HepG2 (cell line): ENCODE data around the gene ZP2. TPM values are rescaled to one million over a fixed set of nuclear protein-coding genes. Genes with fewer than 3 reads are reported as not detected.

Source experiments
- ATAC-seq: fragments of 200-7000 bp; cut with Tn5 transposase; 3 replicates; pipeline ENCODE4 v1.9.1; 2020; ENCODE audit warnings: mild to moderate bottlenecking, moderate library complexity
- BruUV-seq: library from RNA; stranded (reverse); fragments of 400-500 nt; replicated peaks from 2 replicates; lab custom pipeline; 2021; lab: Mats Ljungman, UMichigan
- CTCF ChIA-PET: fragments of 300-600 bp; formaldehyde crosslinking; extraction: SDS; loops from one replicate; lab custom pipeline; 2021; ENCODE audit warnings: low total read pairs, inconsistent platforms, low intra/inter-chr PET ratio; lab: Yijun Ruan, JAX
- POLR2A ChIA-PET: fragments of 350-600 bp; sonication (Branson Sonifier 250); formaldehyde crosslinking; loops from one replicate; lab custom pipeline; 2020; ENCODE audit warnings: antibody characterized with exemption, inconsistent platforms; lab: Yijun Ruan, JAX
- DNase-seq: peaks from one replicate; pipeline ENCODE4 v3.0.0-alpha.2; 2015; ENCODE audit warnings: low spot score
- FAIRE-seq: peaks from 3 replicates; lab custom pipeline; 2011; peaks lifted over from hg19 to GRCh38; lab: Jason Lieb, UNC
- H2AFZ ChIP-seq: one replicate; pipeline ENCODE4 v1.6.1; 2011; ENCODE audit warnings: low read length, inconsistent platforms
- H3K27ac ChIP-seq: fragments of 300-600 bp; 3 replicates; pipeline ENCODE4 v1.8.0; 2011; ENCODE audit warnings: mixed run types, mild to moderate bottlenecking, mixed read lengths, low read length, inconsistent platforms; ENCODE audit not compliant: insufficient read depth; ENCODE audit errors: extremely low read length
- H3K27me3 ChIP-seq, 2 experiments: fragments of 200-600 bp in 1 of 2; 2 replicates in 1 of 2; 3 replicates in 1 of 2; pipeline versions ENCODE4 v1.6.0 to v1.8.0; 2011; ENCODE audit warnings: low read length in 2 of 2, mild to moderate bottlenecking in 2 of 2, moderate library complexity in 2 of 2, inconsistent platforms in 1 of 2; ENCODE audit not compliant: insufficient read depth in 2 of 2, control insufficient read depth in 1 of 2
- H3K36me3 ChIP-seq, 2 experiments: fragments of 200-600 bp in 1 of 2; replicated peaks in 1 of 2; 2 replicates in 1 of 2; 3 replicates in 1 of 2; pipeline versions ENCODE4 v1.5.1 to v1.8.0; 2011; ENCODE audit warnings: low read length in 2 of 2, inconsistent platforms in 1 of 2; ENCODE audit not compliant: insufficient read depth in 2 of 2, control insufficient read depth in 1 of 2
- H3K4me1 ChIP-seq: 2 replicates; pipeline ENCODE4 v1.5.1; 2012; ENCODE audit warnings: low read length, inconsistent platforms; ENCODE audit not compliant: insufficient read depth
- H3K4me2 ChIP-seq: 2 replicates; pipeline ENCODE4 v1.6.0; 2011; ENCODE audit warnings: low read depth, low read length, inconsistent platforms
- H3K4me3 ChIP-seq, 3 experiments: fragments of 200-600 bp in 1 of 3; sonication (generic), shearing (Covaris generic) in 1 of 3; replicated peaks in 1 of 3; 2 replicates each; pipeline ENCODE4 v1.5.1; 2011 to 2016; ENCODE audit warnings: low read length in 3 of 3, inconsistent platforms in 2 of 3, low read depth in 2 of 3, mild to moderate bottlenecking in 2 of 3, control low read depth in 1 of 3, mixed read lengths in 1 of 3; ENCODE audit not compliant: insufficient read depth in 1 of 3
- H3K79me2 ChIP-seq: one replicate; pipeline ENCODE4 v1.6.1; 2011; ENCODE audit warnings: low read length, inconsistent platforms; ENCODE audit not compliant: insufficient read depth
- H3K9ac ChIP-seq: 2 replicates; pipeline ENCODE4 v1.6.0; 2011; ENCODE audit warnings: mild to moderate bottlenecking, low read depth, low read length, inconsistent platforms; ENCODE audit not compliant: insufficient read depth
- H3K9me3 ChIP-seq: 2 replicates; pipeline ENCODE4 v1.5.1; 2012; ENCODE audit warnings: mild to moderate bottlenecking, low read length
- H4K20me1 ChIP-seq: 2 replicates; pipeline ENCODE4 v1.6.0; 2011; ENCODE audit warnings: inconsistent platforms, mild to moderate bottlenecking, low read length, moderate library complexity; ENCODE audit not compliant: insufficient read depth
- CENPT ChIP-seq: sonication (generic); formaldehyde crosslinking; IDR thresholded peaks from 2 replicates; pipeline ENCODE4 v1.8.0; 2022; ENCODE audit warnings: low read depth, mild to moderate bottlenecking, moderate library complexity, missing genetic modification reagents
- CENPX ChIP-seq: sonication (generic); formaldehyde crosslinking; IDR thresholded peaks from 2 replicates; pipeline ENCODE4 v1.9.0; 2021; ENCODE audit warnings: mild to moderate bottlenecking, missing genetic modification reagents, moderate library complexity
- FOSL1 ChIP-seq: sonication (generic); formaldehyde crosslinking; IDR thresholded peaks from 2 replicates; pipeline ENCODE4 v1.9.0; 2021; ENCODE audit warnings: missing genetic modification reagents, borderline replicate concordance
- MAF1 ChIP-seq: sonication (generic); formaldehyde crosslinking; IDR thresholded peaks from 2 replicates; pipeline ENCODE4 v1.5.0; 2020; ENCODE audit warnings: missing genetic modification reagents, borderline replicate concordance
- NR2F6 ChIP-seq, 2 experiments: IDR thresholded peaks; 2 replicates each; pipeline ENCODE4 v1.6.1; 2016; ENCODE audit warnings: antibody characterized with exemption in 1 of 2, mild to moderate bottlenecking in 1 of 2
- PAF1 ChIP-seq: IDR thresholded peaks from 2 replicates; pipeline ENCODE4 v1.6.1; 2016; ENCODE audit warnings: missing genetic modification reagents, missing compliant biosample characterization
- SOX13 ChIP-seq, 3 experiments: fragments of 450-650 bp in 1 of 3; sonication (generic) in 1 of 3; formaldehyde crosslinking in 1 of 3; IDR thresholded peaks in 2 of 3; conservative IDR thresholded peaks in 1 of 3; 2 replicates each; pipeline versions ENCODE4 v1.5.0 to v1.6.1; 2016 to 2020; ENCODE audit warnings: antibody characterized with exemption in 1 of 3, mild to moderate bottlenecking in 1 of 3, missing compliant biosample characterization in 1 of 3, missing genetic modification reagents in 1 of 3, moderate library complexity in 1 of 3
- SYNCRIP ChIP-seq: fragments of 200-400 bp; formaldehyde crosslinking; IDR thresholded peaks from 2 replicates; pipeline ENCODE4 v1.6.1; 2018; ENCODE audit warnings: mild to moderate bottlenecking, low read depth, low read length; ENCODE audit not compliant: insufficient read depth
- TP53 ChIP-seq: sonication (generic); formaldehyde crosslinking; conservative IDR thresholded peaks from 2 replicates; pipeline ENCODE4 v1.4.0; 2020; ENCODE audit warnings: missing genetic modification reagents
- ZFP36L2 ChIP-seq: sonication (generic); formaldehyde crosslinking; IDR thresholded peaks from 2 replicates; pipeline ENCODE4 v1.4.0; 2020; ENCODE audit warnings: missing genetic modification reagents
- ZKSCAN1 ChIP-seq: fragments of 150-350 bp; IDR thresholded peaks from 2 replicates; pipeline ENCODE4 v1.6.1; 2014; ENCODE audit warnings: low read length
- ZNF121 ChIP-seq: sonication (generic); formaldehyde crosslinking; IDR thresholded peaks from 2 replicates; pipeline ENCODE4 v1.5.0; 2020; ENCODE audit warnings: mild to moderate bottlenecking, missing genetic modification reagents
- ZNF263 ChIP-seq: sonication (generic); formaldehyde crosslinking; IDR thresholded peaks from 2 replicates; pipeline ENCODE4 v1.4.0; 2020; ENCODE audit warnings: missing genetic modification reagents
- ZNF34 ChIP-seq: sonication (generic); formaldehyde crosslinking; IDR thresholded peaks from 2 replicates; pipeline ENCODE4 v1.4.0; 2020; ENCODE audit warnings: mild to moderate bottlenecking, missing genetic modification reagents, borderline replicate concordance
- ZNF354B ChIP-seq: sonication (generic); formaldehyde crosslinking; IDR thresholded peaks from 2 replicates; pipeline ENCODE4 v1.8.0; 2022; ENCODE audit warnings: mild to moderate bottlenecking, missing genetic modification reagents
- ZNF761 ChIP-seq: sonication (generic); formaldehyde crosslinking; conservative IDR thresholded peaks from 2 replicates; pipeline ENCODE4 v1.4.0; 2020; ENCODE audit warnings: mild to moderate bottlenecking, missing genetic modification reagents
- ZNF816 ChIP-seq: sonication (generic); formaldehyde crosslinking; IDR thresholded peaks from 2 replicates; pipeline ENCODE4 v1.8.0; 2022; ENCODE audit warnings: missing genetic modification reagents, mild to moderate bottlenecking, borderline replicate concordance
- in situ Hi-C: cut with HindIII; loops from 2 replicates; pipeline ENCODE4 v1.10.0; 2017; ENCODE audit warnings: low pct_unique_long_range_greater_than_20kb; ENCODE audit not compliant: extremely low pct_ligation_motif_present
- intact Hi-C: fragments of 100-400 bp; cut with micrococcal nuclease; formaldehyde crosslinking; loops from one replicate; pipeline ENCODE4 v1.10.0; 2022; ENCODE audit not compliant: unreplicated experiment
- polyA plus RNA-seq, 8 experiments: library from polyadenylated mRNA; depleted of rRNA in 3 of 8; stranded (reverse) in 7 of 8; unstranded in 1 of 8; fragments of >200 nt; fragmentation: Illumina TruSeq in 4 of 8; extraction: Trizol in 4 of 8; gene quantifications; 2 replicates each; pipeline versions ENCODE4 v1.2.1 to v1.2.3, GENCODE V29; 2011 to 2016; ENCODE audit warnings: low read depth in 4 of 8, missing spikeins in 1 of 8, mixed read lengths in 1 of 8; ENCODE audit not compliant: insufficient read depth in 1 of 8
- total RNA-seq, 5 experiments: library from RNA; depleted of rRNA; stranded (reverse); fragments of >200 nt; fragmentation: Illumina TruSeq; extraction: Trizol; gene quantifications; 2 replicates each; pipeline ENCODE4 v1.2.3, GENCODE V29; 2016; ENCODE audit warnings: low read depth in 1 of 5
- TF ChIP-seq, protein P1 (sequence below): sonication (generic); formaldehyde crosslinking; IDR thresholded peaks from 2 replicates; pipeline ENCODE4 v1.8.0; 2022; ENCODE audit warnings: mild to moderate bottlenecking, missing genetic modification reagents
- TF ChIP-seq, protein P2 (sequence below): sonication (generic); formaldehyde crosslinking; IDR thresholded peaks from 2 replicates; pipeline ENCODE4 v1.8.1; 2023; ENCODE audit warnings: mild to moderate bottlenecking, missing genetic modification reagents, borderline replicate concordance
- TF ChIP-seq, protein P3 (sequence below): sonication (generic); formaldehyde crosslinking; IDR thresholded peaks from 2 replicates; pipeline ENCODE4 v1.4.0; 2020; ENCODE audit warnings: missing genetic modification reagents, borderline replicate concordance
- TF ChIP-seq, protein P4 (sequence below): sonication (generic); formaldehyde crosslinking; IDR thresholded peaks from 2 replicates; pipeline ENCODE4 v1.5.0; 2020; ENCODE audit warnings: missing genetic modification reagents

The ZP2 gene
- total and polyA plus RNA-seq, 2 of the 13 experiments (the other 11 are each of a cell fraction or from before 2014, with no cell fraction given): not detected

DNA sequence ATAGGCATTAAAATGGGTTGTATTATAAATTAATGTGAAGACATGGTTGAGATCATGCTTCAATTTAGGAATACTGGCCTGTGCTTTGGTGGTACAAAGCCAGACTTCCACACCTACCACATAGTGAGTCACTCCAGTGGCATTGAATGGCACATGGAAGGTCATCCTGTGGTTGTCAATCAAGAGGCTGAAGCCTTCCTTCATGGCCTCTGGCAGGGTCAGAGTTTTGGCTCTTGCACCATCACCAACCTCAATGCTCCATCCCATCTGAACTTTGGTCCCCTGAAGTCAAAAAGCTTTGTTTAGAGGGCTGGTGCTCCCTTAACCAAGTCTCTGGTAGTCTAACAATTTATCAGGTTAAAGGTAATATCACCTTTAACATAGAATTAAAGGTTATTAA is 6.1 kb downstream of the ZP2 start:
- ChIA-PET CTCF (no interaction called here), POLR2A (interaction anchor here (1.0 to 1.4 kb wide), 3 partner anchors 28 to 56 kb away, joined by 3 to 5 read pairs (median 4); partner anchors contain the start of gene ANKS4B)
- no peak overlapping the region for H3K9ac ChIP-seq
- no TSS peak for BruUV-seq
- no peak overlapping the region for H3K27ac ChIP-seq
- no peaks in the 10 kb centered on the region for H3K36me3 ChIP-seq
- H3K4me2 ChIP-seq: no peak overlapping the region; the same call in 1 of the 2 replicates
- H3K79me2 ChIP-seq: no peaks in the 10 kb centered on the region
- peaks cover 5 to 14% of the 10 kb centered on the region in 2 experiments; a peak in 3 of 5 replicates for H3K27me3 ChIP-seq
- intact Hi-C loops: no loop called here
- peaks cover 29% of the 10 kb centered on the region for H3K4me1 ChIP-seq
- no peak overlapping the region for H2AFZ ChIP-seq
- in situ Hi-C loops: no loop called here
- ATAC-seq (no peak; the same call in 2 of the 3 replicates), FAIRE-seq (peak; percentile 67), DNase-seq (peak; percentile 59)
- H3K4me3 ChIP-seq: no peak overlapping the region
- H4K20me1 ChIP-seq: no peaks in the 10 kb centered on the region
- H3K9me3 ChIP-seq: no peaks in the 10 kb centered on the region
- TF ChIP-seq ZNF354B (CRISPR knock-in tag) (no peak), ZNF34 (CRISPR knock-in tag) (no peak), SOX13 (IDR thresholded peaks at IDR 0.05) (no peak), SOX13 (CRISPR knock-in tag; conservative IDR thresholded peaks at IDR 0.05 in 1 of 2, IDR thresholded peaks at IDR 0.05 in 1 of 2) (peak in 1 of 2 experiments; percentile 37; a peak in 1 of 4 replicates), ZNF121 (CRISPR knock-in tag) (no peak), FOSL1 (peak; percentile 39; the same call in 1 of the 2 replicates), CENPT (CRISPR knock-in tag) (no peak), PAF1 (CRISPR knock-in tag) (no peak), CENPX (no peak), ZNF761 (no peak), TP53 (no peak), ZNF816 (CRISPR knock-in tag) (no peak), ZFP36L2 (CRISPR knock-in tag) (no peak), ZNF263 (CRISPR knock-in tag) (peak; percentile 93), NR2F6 (IDR thresholded peaks at IDR 0.05) (0 out of 2 replicates have a peak, but pooled peaks have one; percentile 16), NR2F6 (CRISPR knock-in tag; IDR thresholded peaks at IDR 0.05) (peak; percentile 34; the same call in 1 of the 2 replicates), SYNCRIP (no peak), ZKSCAN1 (no peak), MAF1 (CRISPR knock-in tag) (no peak)
- TF ChIP-seq, protein P1, sequence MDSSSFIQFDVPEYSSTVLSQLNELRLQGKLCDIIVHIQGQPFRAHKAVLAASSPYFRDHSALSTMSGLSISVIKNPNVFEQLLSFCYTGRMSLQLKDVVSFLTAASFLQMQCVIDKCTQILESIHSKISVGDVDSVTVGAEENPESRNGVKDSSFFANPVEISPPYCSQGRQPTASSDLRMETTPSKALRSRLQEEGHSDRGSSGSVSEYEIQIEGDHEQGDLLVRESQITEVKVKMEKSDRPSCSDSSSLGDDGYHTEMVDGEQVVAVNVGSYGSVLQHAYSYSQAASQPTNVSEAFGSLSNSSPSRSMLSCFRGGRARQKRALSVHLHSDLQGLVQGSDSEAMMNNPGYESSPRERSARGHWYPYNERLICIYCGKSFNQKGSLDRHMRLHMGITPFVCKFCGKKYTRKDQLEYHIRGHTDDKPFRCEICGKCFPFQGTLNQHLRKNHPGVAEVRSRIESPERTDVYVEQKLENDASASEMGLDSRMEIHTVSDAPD (CRISPR knock-in tag): 0 out of 2 replicates have a peak, but pooled peaks have one; percentile 48
- TF ChIP-seq, protein P2, sequence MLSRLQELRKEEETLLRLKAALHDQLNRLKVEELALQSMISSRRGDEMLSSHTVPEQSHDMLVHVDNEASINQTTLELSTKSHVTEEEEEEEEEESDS (CRISPR knock-in tag): no peak
- TF ChIP-seq, protein P3, sequence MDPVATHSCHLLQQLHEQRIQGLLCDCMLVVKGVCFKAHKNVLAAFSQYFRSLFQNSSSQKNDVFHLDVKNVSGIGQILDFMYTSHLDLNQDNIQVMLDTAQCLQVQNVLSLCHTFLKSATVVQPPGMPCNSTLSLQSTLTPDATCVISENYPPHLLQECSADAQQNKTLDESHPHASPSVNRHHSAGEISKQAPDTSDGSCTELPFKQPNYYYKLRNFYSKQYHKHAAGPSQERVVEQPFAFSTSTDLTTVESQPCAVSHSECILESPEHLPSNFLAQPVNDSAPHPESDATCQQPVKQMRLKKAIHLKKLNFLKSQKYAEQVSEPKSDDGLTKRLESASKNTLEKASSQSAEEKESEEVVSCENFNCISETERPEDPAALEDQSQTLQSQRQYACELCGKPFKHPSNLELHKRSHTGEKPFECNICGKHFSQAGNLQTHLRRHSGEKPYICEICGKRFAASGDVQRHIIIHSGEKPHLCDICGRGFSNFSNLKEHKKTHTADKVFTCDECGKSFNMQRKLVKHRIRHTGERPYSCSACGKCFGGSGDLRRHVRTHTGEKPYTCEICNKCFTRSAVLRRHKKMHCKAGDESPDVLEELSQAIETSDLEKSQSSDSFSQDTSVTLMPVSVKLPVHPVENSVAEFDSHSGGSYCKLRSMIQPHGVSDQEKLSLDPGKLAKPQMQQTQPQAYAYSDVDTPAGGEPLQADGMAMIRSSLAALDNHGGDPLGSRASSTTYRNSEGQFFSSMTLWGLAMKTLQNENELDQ (CRISPR knock-in tag): no peak
- TF ChIP-seq, protein P4, sequence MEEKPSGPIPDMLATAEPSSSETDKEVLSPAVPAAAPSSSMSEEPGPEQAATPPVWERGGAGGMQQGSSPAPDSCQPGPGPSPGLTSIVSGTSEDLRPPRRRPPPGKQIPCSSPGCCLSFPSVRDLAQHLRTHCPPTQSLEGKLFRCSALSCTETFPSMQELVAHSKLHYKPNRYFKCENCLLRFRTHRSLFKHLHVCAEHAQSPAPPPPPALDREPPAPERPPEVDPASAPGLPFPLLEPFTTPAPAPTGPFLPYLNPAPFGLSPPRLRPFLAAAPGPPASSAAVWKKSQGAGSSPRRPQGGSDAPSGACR (CRISPR knock-in tag): no peak
